IMR-90 (cell line): Measurements from ENCODE around the gene COLEC11. TPM values are rescaled to one million over a fixed set of nuclear protein-coding genes. Genes with fewer than 3 reads are reported as not detected.

Experiments
- ATAC-seq: fragments of 200-7000 bp; cut with Tn5 transposase; 2 replicates; pipeline ENCODE4 v1.9.1; 2020; ENCODE audit warnings: low read depth, mild to moderate bottlenecking, moderate library complexity
- BruUV-seq: library from RNA; stranded (reverse); fragments of 400-500 nt; replicated peaks from 2 replicates; lab custom pipeline; 2021; lab: Mats Ljungman, UMichigan
- CTCF ChIA-PET: fragments of 300-600 bp; formaldehyde crosslinking; extraction: SDS; loops from one replicate; lab custom pipeline; 2021; ENCODE audit warnings: antibody characterized with exemption; lab: Yijun Ruan, JAX
- POLR2A ChIA-PET: fragments of 300-600 bp; sonication (Branson Sonifier 250); formaldehyde crosslinking; loops from one replicate; lab custom pipeline; 2022; ENCODE audit warnings: antibody characterized with exemption; ENCODE audit not compliant: unreplicated experiment; lab: Charles Lee
- DNase-seq: peaks from one replicate; pipeline ENCODE4 v3.0.0; 2013
- H2AFZ ChIP-seq: replicated peaks from 2 replicates; pipeline ENCODE3; 2013; ENCODE audit warnings: low read length, mild to moderate bottlenecking; ENCODE audit not compliant: poor library complexity
- H2AK5ac ChIP-seq: 2 replicates; pipeline ENCODE4 v1.6.1; 2013; ENCODE audit warnings: low read depth, low read length, inconsistent platforms
- H2AK9ac ChIP-seq: replicated peaks from 2 replicates; pipeline ENCODE3; 2013; ENCODE audit warnings: mild to moderate bottlenecking, low read depth, low read length, moderate library complexity; ENCODE audit not compliant: poor library complexity
- H2BK120ac ChIP-seq: 2 replicates; pipeline ENCODE4 v1.6.1; 2013; ENCODE audit warnings: low read depth, low read length, inconsistent platforms
- H2BK15ac ChIP-seq: 3 replicates; pipeline ENCODE4 v1.6.1; 2013; ENCODE audit warnings: low read depth, low read length, inconsistent platforms
- H2BK20ac ChIP-seq: 2 replicates; pipeline ENCODE4 v1.6.1; 2013; ENCODE audit warnings: low read depth, mild to moderate bottlenecking, inconsistent platforms, low read length, moderate library complexity
- H2BK5ac ChIP-seq: 2 replicates; pipeline ENCODE4 v1.6.1; 2013; ENCODE audit warnings: mild to moderate bottlenecking, low read depth, low read length, inconsistent platforms; ENCODE audit not compliant: poor library complexity, severe bottlenecking
- H3K14ac ChIP-seq: replicated peaks from 2 replicates; pipeline ENCODE4 v1.6.1; 2013; ENCODE audit warnings: low read depth, low read length, inconsistent platforms
- H3K18ac ChIP-seq: 2 replicates; pipeline ENCODE4 v1.6.1; 2013; ENCODE audit warnings: low read depth, low read length, control low read depth
- H3K23ac ChIP-seq: 2 replicates; pipeline ENCODE4 v1.6.1; 2013; ENCODE audit warnings: low read depth, low read length, inconsistent platforms
- H3K27ac ChIP-seq: 2 replicates; pipeline ENCODE4 v1.5.1; 2013; ENCODE audit warnings: mild to moderate bottlenecking, control low read depth, low read length; ENCODE audit not compliant: insufficient read depth
- H3K27me3 ChIP-seq: 2 replicates; pipeline ENCODE4 v1.6.1; 2013; ENCODE audit warnings: low read length; ENCODE audit not compliant: control insufficient read depth, insufficient read depth
- H3K36me3 ChIP-seq: 2 replicates; pipeline ENCODE4 v1.6.1; 2013; ENCODE audit warnings: low read length, mixed read lengths; ENCODE audit not compliant: control insufficient read depth, insufficient read depth
- H3K4ac ChIP-seq: 2 replicates; pipeline ENCODE4 v1.6.1; 2013; ENCODE audit warnings: low read depth, low read length, inconsistent platforms
- H3K4me1 ChIP-seq: 2 replicates; pipeline ENCODE4 v1.6.1; 2013; ENCODE audit warnings: low read length, mixed read lengths; ENCODE audit not compliant: control insufficient read depth, insufficient read depth
- H3K4me2 ChIP-seq: 2 replicates; pipeline ENCODE4 v1.6.1; 2013; ENCODE audit warnings: low read depth, mild to moderate bottlenecking, control low read depth, low read length, moderate library complexity
- H3K4me3 ChIP-seq: 2 replicates; pipeline ENCODE4 v1.5.1; 2013; ENCODE audit warnings: low read depth, mild to moderate bottlenecking, control low read depth, low read length, moderate library complexity; ENCODE audit not compliant: insufficient read depth
- H3K56ac ChIP-seq: 2 replicates; pipeline ENCODE4 v1.6.1; 2013; ENCODE audit warnings: low read length, inconsistent platforms; ENCODE audit not compliant: insufficient read depth; ENCODE audit errors: extremely low read depth
- H3K79me1 ChIP-seq, 2 experiments: 2 replicates each; pipeline ENCODE4 v1.6.1; 2013; ENCODE audit warnings: low read length in 2 of 2, inconsistent platforms in 1 of 2, low read depth in 1 of 2
- H3K9ac ChIP-seq: 2 replicates; pipeline ENCODE4 v1.6.1; 2013; ENCODE audit warnings: low read depth, low read length, control low read depth
- H3K9me1 ChIP-seq: 2 replicates; pipeline ENCODE4 v1.6.1; 2013; ENCODE audit warnings: low read length, inconsistent platforms; ENCODE audit not compliant: insufficient read depth
- H3K9me3 ChIP-seq: 2 replicates; pipeline ENCODE4 v1.6.1; 2013; ENCODE audit warnings: low read length; ENCODE audit not compliant: control insufficient read depth, insufficient read depth
- H4K20me1 ChIP-seq: 2 replicates; pipeline ENCODE4 v1.6.1; 2013; ENCODE audit warnings: low read length, inconsistent platforms; ENCODE audit not compliant: insufficient read depth
- H4K5ac ChIP-seq: 2 replicates; pipeline ENCODE4 v1.6.1; 2013; ENCODE audit warnings: mild to moderate bottlenecking, low read depth, low read length, control low read depth
- H4K8ac ChIP-seq, 2 experiments: 2 replicates each; pipeline ENCODE4 v1.6.1; 2013; ENCODE audit warnings: low read depth in 2 of 2, low read length in 2 of 2, control low read depth in 1 of 2, inconsistent platforms in 1 of 2
- H4K91ac ChIP-seq: 2 replicates; pipeline ENCODE4 v1.6.1; 2013; ENCODE audit warnings: low read depth, low read length, inconsistent platforms; ENCODE audit not compliant: insufficient read depth
- POLR2A ChIP-seq: IDR thresholded peaks from 2 replicates; pipeline ENCODE4 v1.6.1; 2012; ENCODE audit warnings: mild to moderate bottlenecking, low read depth, low read length
- WGBS, 2 experiments: methylation state at CpG; one replicate each; pipeline versions ENCODE4 v1.1.5 to v1.1.7; 2013; ENCODE audit warnings: missing lambda C conversion rate in 2 of 2; ENCODE audit not compliant: insufficient read length in 1 of 2; ENCODE audit errors: extremely low coverage in 2 of 2; 5-methylcytosine and 5-hydroxymethylcytosine counted together
- dilution Hi-C: fragments of 300-500 bp; cut with HindIII; formaldehyde crosslinking; loops from one replicate; pipeline ENCODE4 v1.14.3; 2018; ENCODE audit warnings: low sequenced_read_pairs; ENCODE audit not compliant: unreplicated experiment
- in situ Hi-C: fragments of 300-500 bp; cut with MboI; formaldehyde crosslinking; loops from 3 replicates; pipeline ENCODE4 v1.14.3; 2019; ENCODE audit warnings: low sequenced_read_pairs, inconsistent platforms, mixed read lengths
- intact Hi-C: fragments of 100-400 bp; cut with micrococcal nuclease; formaldehyde crosslinking; loops from 2 replicates; pipeline ENCODE4 v1.10.0; 2022
- polyA plus RNA-seq, 3 experiments: library from polyadenylated mRNA; depleted of rRNA; stranded (reverse); fragments of >200 nt; gene quantifications; 2 replicates each; pipeline ENCODE4 v1.2.3, GENCODE V29; 2012; ENCODE audit warnings: low replicate concordance in 1 of 3
- total RNA-seq: library from RNA; depleted of rRNA; stranded (reverse); fragments of >200 nt; gene quantifications from 2 replicates; pipeline ENCODE4 v1.2.3, GENCODE V29; 2012
- TF ChIP-seq, protein P1 (sequence below): fragments of 150-350 bp; IDR thresholded peaks from 2 replicates; pipeline ENCODE4 v1.6.1; 2017; ENCODE audit warnings: mild to moderate bottlenecking, antibody characterized with exemption, low read length, low read depth
- TF ChIP-seq, protein P2 (sequence below): conservative IDR thresholded peaks from 2 replicates; pipeline ENCODE4 v1.5.1; 2012; ENCODE audit warnings: mild to moderate bottlenecking, low read depth, low read length, improper control_type of control experiment

The COLEC11 gene
- total and polyA plus RNA-seq, 2 of the 4 experiments (the other 2 are of a cell fraction) = under 0.01 to 0.24 TPM

DNA sequence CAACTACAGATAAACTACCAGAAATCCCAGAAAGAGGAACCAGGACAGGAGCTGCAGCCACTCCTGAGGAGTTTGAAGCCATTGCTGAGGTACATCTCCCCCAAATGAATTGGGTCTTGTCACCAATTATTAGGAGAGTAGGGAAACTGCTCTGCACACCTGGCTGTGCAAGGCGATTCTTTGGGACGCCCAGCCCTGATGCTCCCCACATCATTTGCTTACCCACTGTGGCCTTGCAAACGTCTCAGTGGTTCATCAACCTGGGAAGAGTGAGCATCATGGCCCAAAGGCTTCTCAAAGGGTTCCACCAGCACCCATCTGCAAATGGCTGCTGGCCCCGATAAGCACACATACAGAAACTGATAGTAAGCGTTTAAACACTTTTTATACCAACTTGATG is 86.7 kb downstream of the COLEC11 start:
- POLR2A ChIA-PET = no interaction called here
- CTCF ChIA-PET = no interaction called here

More for the DNA sequence above, 86.7 kb downstream of the COLEC11 start:
- H3K18ac ChIP-seq = no peak overlapping the region
- no peaks in the 10 kb centered on the region for H3K36me3 ChIP-seq
- H4K20me1 ChIP-seq = no peaks in the 10 kb centered on the region
- H2AFZ ChIP-seq = no peak overlapping the region
- no peaks in the 10 kb centered on the region for H3K9me1 ChIP-seq
- no peak overlapping the region for H3K27ac ChIP-seq
- H3K56ac ChIP-seq = no peak overlapping the region
- no peak overlapping the region for H3K4me2 ChIP-seq
- H2AK5ac ChIP-seq = no peak overlapping the region
- no peaks in the 10 kb centered on the region for H3K79me1 ChIP-seq
- H3K27me3 ChIP-seq = peaks cover 8% of the 10 kb centered on the region
- H2BK120ac ChIP-seq = no peak overlapping the region
- in situ Hi-C loops (no loop called here), dilution Hi-C loops (no loop called here), intact Hi-C loops (no loop called here)
- TF ChIP-seq, protein P1, sequence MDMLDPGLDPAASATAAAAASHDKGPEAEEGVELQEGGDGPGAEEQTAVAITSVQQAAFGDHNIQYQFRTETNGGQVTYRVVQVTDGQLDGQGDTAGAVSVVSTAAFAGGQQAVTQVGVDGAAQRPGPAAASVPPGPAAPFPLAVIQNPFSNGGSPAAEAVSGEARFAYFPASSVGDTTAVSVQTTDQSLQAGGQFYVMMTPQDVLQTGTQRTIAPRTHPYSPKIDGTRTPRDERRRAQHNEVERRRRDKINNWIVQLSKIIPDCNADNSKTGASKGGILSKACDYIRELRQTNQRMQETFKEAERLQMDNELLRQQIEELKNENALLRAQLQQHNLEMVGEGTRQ = no peak
- TF ChIP-seq, protein P2, sequence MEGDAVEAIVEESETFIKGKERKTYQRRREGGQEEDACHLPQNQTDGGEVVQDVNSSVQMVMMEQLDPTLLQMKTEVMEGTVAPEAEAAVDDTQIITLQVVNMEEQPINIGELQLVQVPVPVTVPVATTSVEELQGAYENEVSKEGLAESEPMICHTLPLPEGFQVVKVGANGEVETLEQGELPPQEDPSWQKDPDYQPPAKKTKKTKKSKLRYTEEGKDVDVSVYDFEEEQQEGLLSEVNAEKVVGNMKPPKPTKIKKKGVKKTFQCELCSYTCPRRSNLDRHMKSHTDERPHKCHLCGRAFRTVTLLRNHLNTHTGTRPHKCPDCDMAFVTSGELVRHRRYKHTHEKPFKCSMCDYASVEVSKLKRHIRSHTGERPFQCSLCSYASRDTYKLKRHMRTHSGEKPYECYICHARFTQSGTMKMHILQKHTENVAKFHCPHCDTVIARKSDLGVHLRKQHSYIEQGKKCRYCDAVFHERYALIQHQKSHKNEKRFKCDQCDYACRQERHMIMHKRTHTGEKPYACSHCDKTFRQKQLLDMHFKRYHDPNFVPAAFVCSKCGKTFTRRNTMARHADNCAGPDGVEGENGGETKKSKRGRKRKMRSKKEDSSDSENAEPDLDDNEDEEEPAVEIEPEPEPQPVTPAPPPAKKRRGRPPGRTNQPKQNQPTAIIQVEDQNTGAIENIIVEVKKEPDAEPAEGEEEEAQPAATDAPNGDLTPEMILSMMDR = no peak
- no peak for TF ChIP-seq POLR2A
- H4K91ac ChIP-seq = no peak overlapping the region
- H3K9ac ChIP-seq = no peak overlapping the region
- no peak overlapping the region for H3K23ac ChIP-seq
- H3K4me3 ChIP-seq = no peak overlapping the region
- no peak overlapping the region for H2BK5ac ChIP-seq
- no TSS peak for BruUV-seq
- H2AK9ac ChIP-seq = no peak overlapping the region
- no peak overlapping the region for H2BK20ac ChIP-seq
- H3K9me3 ChIP-seq = no peaks in the 10 kb centered on the region
- no peak overlapping the region for H4K8ac ChIP-seq
- no peak overlapping the region for H2BK15ac ChIP-seq
- DNase-seq (no peak), ATAC-seq (no peak)
- H3K4me1 ChIP-seq = no peaks in the 10 kb centered on the region
- H4K5ac ChIP-seq = no peak overlapping the region
- H3K14ac ChIP-seq = no peak overlapping the region
- no peak overlapping the region for H3K4ac ChIP-seq
- 20% methylated on average over 1 of the region's 5 CpGs; no CpG with 5 or more reads in 1 of the 2 experiments for WGBS, 2 experiments
